DMS79 treated with DMSO at 0.1 percent for 48 hours (cell line): ENCODE measurements around the gene PGRMC2.
A peak's percentile ranks its signal among the peaks of the same experiment; 100 is the strongest.

Source experiments
- DNase-seq: peaks from one replicate; lab custom pipeline; 2025; lab: John Stamatoyannopoulos, UW

The PGRMC2 gene

GRCh38 chr4:128287141-128287870 lies at the start of gene PGRMC2:
Gene PGRMC2 (minus strand): TSS chr4:128287813. CDS start chr4:128287790, 23 bp downstream.
- DNase-seq: no peak

GRCh38 chr4:128335541-128335940 lies 47.9 kb upstream of the PGRMC2 start:
- no peak for DNase-seq

- no peak for DNase-seq
These were observed 46.6 kb upstream of the PGRMC2 start for GRCh38 chr4:128334256-128334655.

- DNase-seq: no peak
These were observed 45.9 kb upstream of the PGRMC2 start for GRCh38 chr4:128333309-128334018.

GRCh38 chr4:128332081-128332480 lies 44.5 kb upstream of the PGRMC2 start:
- DNase-seq: no peak

GRCh38 chr4:128329638-128330037 lies 42.0 kb upstream of the PGRMC2 start:
- DNase-seq: no peak

- no peak for DNase-seq
These were observed 40.5 kb upstream of the PGRMC2 start for GRCh38 chr4:128328106-128328505.

- DNase-seq: no peak
These were observed 35.8 kb upstream of the PGRMC2 start for GRCh38 chr4:128323401-128323800.

GRCh38 chr4:128322986-128323385 lies 35.4 kb upstream of the PGRMC2 start:
- no peak for DNase-seq

GRCh38 chr4:128322311-128322710 lies 34.7 kb upstream of the PGRMC2 start:
- DNase-seq: no peak

- DNase-seq: no peak
These were observed 33.0 kb upstream of the PGRMC2 start for GRCh38 chr4:128320656-128321055.

GRCh38 chr4:128315756-128316520 lies 28.3 kb upstream of the PGRMC2 start:
- no peak for DNase-seq

- DNase-seq: no peak
These were observed 24.2 kb upstream of the PGRMC2 start for GRCh38 chr4:128311659-128312403.

GRCh38 chr4:128310266-128310697 lies 22.7 kb upstream of the PGRMC2 start:
- DNase-seq: peak; percentile 13

GRCh38 chr4:128309585-128309984 lies 22.0 kb upstream of the PGRMC2 start:
- DNase-seq: no peak

GRCh38 chr4:128308986-128309385 lies 21.4 kb upstream of the PGRMC2 start:
- no peak for DNase-seq

GRCh38 chr4:128307123-128307571 lies 19.5 kb upstream of the PGRMC2 start:
- no peak for DNase-seq

GRCh38 chr4:128305942-128306341 lies 18.3 kb upstream of the PGRMC2 start:
- no peak for DNase-seq

- no peak for DNase-seq
These were observed 16.4 kb upstream of the PGRMC2 start for GRCh38 chr4:128303986-128304385.

- DNase-seq: no peak
These were observed 15.8 kb upstream of the PGRMC2 start for GRCh38 chr4:128303405-128303785.

- no peak for DNase-seq
These were observed 14.4 kb upstream of the PGRMC2 start for GRCh38 chr4:128301979-128302378.

GRCh38 chr4:128299848-128300247 lies 12.2 kb upstream of the PGRMC2 start:
- no peak for DNase-seq
